Subcutaneous adipose tissue (tissue), 4 donors: Measurements from ENCODE around the gene ESCO1. TPM values are rescaled to one million over a fixed set of nuclear protein-coding genes. Genes with fewer than 3 reads are reported as not detected.

Source experiments
- total RNA-seq, 4 donors: library from RNA; depleted of rRNA; stranded (reverse); fragments of >200 nt; gene quantifications; one replicate each; pipeline ENCODE4 v1.1.0, GENCODE V29; 2016
- TF ChIP-seq, protein P1 (sequence below): fragments of 450-650 bp; IDR thresholded peaks from one replicate; pipeline ENCODE4 v1.5.1; 2016; ENCODE audit warnings: low read depth, mild to moderate bottlenecking, control low read depth, antibody characterized with exemption, moderate library complexity

Gene ESCO1
- total RNA-seq, 4 donors from 2014 or later = 12.3 to 20.3 (median 17.7) TPM

GRCh38 chr18:21550510-21550970 lies 50.0 kb downstream of the ESCO1 start:
- TF ChIP-seq, protein P1, sequence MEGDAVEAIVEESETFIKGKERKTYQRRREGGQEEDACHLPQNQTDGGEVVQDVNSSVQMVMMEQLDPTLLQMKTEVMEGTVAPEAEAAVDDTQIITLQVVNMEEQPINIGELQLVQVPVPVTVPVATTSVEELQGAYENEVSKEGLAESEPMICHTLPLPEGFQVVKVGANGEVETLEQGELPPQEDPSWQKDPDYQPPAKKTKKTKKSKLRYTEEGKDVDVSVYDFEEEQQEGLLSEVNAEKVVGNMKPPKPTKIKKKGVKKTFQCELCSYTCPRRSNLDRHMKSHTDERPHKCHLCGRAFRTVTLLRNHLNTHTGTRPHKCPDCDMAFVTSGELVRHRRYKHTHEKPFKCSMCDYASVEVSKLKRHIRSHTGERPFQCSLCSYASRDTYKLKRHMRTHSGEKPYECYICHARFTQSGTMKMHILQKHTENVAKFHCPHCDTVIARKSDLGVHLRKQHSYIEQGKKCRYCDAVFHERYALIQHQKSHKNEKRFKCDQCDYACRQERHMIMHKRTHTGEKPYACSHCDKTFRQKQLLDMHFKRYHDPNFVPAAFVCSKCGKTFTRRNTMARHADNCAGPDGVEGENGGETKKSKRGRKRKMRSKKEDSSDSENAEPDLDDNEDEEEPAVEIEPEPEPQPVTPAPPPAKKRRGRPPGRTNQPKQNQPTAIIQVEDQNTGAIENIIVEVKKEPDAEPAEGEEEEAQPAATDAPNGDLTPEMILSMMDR = no peak

- TF ChIP-seq, protein P1 = no peak
These were observed 51.9 kb downstream of the ESCO1 start for GRCh38 chr18:21548647-21549046.

DNA sequence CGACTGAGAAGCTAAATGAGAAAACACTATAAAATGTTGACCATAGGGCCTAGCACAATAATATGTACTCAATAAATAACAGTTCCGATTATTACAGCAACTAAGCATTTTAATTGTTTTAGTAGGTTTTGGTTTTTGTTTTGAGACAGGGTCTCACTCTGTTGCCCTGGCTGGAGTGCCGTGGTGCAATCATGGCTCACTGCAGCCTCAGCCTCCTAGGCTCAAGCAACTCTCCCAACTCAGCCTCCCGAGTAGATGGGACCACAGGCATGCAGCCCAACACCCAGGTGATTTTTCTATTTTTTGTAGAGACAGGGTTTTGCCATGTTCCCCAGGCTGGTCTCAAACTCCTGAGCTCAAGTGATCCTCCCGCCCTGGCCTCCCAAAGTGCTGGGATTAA lies 54.1 kb downstream of the ESCO1 start:
- TF ChIP-seq, protein P1 = no peak

DNA sequence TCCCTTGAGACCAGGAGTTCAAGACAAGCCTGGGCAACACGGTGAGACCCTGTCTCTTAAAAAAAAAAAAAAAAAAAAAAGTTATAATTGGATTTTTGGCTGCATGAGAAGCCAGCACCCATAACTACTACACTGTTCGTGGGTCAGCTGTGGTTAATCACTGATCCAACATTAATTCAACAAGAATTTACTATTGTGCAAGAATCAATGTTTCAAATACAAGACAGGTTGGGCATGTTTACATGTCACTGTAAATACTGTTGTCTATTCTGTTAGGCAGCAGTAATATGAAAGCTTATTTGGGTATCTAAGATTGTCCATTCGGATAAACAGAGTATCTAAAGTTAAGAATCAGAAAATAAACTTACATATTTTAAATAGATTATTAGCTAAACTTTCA lies 62.3 kb downstream of the ESCO1 start:
- TF ChIP-seq, protein P1 = no peak

DNA sequence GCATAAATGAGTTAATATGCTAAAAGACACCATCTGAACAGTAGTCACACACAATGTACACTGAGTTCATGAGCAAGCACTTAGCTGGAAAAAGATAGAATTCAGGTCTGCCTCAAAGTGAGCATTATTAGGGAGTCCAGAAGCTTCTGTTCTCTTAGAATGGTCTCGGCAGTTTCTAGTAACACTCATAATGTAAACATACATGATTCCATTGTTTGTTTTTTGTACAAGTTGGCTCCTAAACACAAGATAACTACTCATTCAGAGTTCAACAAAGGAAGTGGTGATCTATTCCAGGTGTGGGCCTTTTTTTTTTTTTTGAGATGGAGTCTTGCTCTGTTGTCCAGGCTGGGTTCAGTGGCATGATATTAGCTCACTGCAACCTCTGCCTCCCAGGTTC lies 66.2 kb downstream of the ESCO1 start:
- TF ChIP-seq, protein P1 = no peak

DNA sequence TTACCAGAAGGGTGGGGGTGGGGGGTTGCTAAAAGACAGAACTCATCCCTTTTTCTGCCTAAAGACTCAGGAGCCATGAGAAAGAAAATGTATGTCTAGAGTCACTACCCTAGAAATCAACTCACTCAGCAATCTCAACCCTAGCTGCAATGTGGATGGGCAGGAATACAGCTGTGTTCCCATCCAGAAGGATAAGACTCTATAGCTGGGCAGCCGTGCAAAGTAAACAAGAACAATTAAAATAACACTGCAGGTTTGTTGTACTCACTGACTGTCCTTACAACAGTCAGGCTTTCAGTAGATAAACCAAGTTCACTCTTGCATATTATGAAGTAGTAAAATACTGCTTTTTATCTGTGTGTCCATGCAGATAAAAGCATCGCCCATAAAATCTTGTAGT lies 74.0 kb downstream of the ESCO1 start:
- TF ChIP-seq, protein P1 = no peak

GRCh38 chr18:21525916-21526315 lies 74.6 kb downstream of the ESCO1 start:
- TF ChIP-seq, protein P1 = no peak
